ENCODE data around the gene AKT2. TPM values are rescaled to one million over a fixed set of nuclear protein-coding genes. Genes with fewer than 3 reads are reported as not detected.

The AKT2 gene
- total RNA-seq, 2 experiments from 2014 or later, result 137 to 139 TPM

- ChIA-PET CTCF (interaction anchor here (2.8 kb wide), 1 partner anchor 11 kb away, joined by 9 read pairs; no protein-coding TSS in a partner anchor), POLR2A (no interaction called here)
Observed at GRCh38 chr19:40294560-40294959, 9.4 kb upstream of the AKT2 start.

GRCh38 chr19:40286971-40287421, 1.9 kb upstream of the AKT2 start:
- ChIA-PET POLR2A (no interaction called here), CTCF (interaction anchor here (0.6 to 1.2 kb wide), 3 partner anchors 18 to 983 kb away, joined by 3 to 4 read pairs (median 3); partner anchors contain the start of gene BLVRB)
- Mint-ChIP-seq H3K4me1 (ENCODE audit: low read depth) (peaks cover 33% of the 10 kb centered on the region), H3K9me3 (ENCODE audit: insufficient read depth) (no peaks in the 10 kb centered on the region), H3K4me3 (no peak overlapping the region), H3K27me3 (ENCODE audit: low read depth) (no peaks in the 10 kb centered on the region), H3K27ac (peak overlapping the region; percentile 77), H3K36me3 (ENCODE audit: low read depth) (peaks cover 4% of the 10 kb centered on the region)
- DNase-seq (no peak), ATAC-seq (no peak)

More at GRCh38 chr19:40294560-40294959, 9.4 kb upstream of the AKT2 start:
- H3K27me3 Mint-ChIP-seq (ENCODE audit: low read depth), result no peaks in the 10 kb centered on the region
- DNase-seq (no peak), ATAC-seq (no peak)
- no peak overlapping the region for H3K27ac Mint-ChIP-seq
- no peaks in the 10 kb centered on the region for H3K36me3 Mint-ChIP-seq (ENCODE audit: low read depth)
- H3K9me3 Mint-ChIP-seq (ENCODE audit: insufficient read depth), result no peaks in the 10 kb centered on the region
- H3K4me3 Mint-ChIP-seq, result no peak overlapping the region
- no peaks in the 10 kb centered on the region for H3K4me1 Mint-ChIP-seq (ENCODE audit: low read depth)

- CTCF ChIA-PET, result interaction anchor here (1.0 to 1.2 kb wide), 3 partner anchors 19 to 179 kb away, joined by 3 to 7 read pairs (median 4); partner anchors contain the start of gene BLVRB
Observed at GRCh38 chr19:40286235-40286970, 1.3 kb upstream of the AKT2 start.

GRCh38 chr19:40285353-40286234, 449 bp upstream of the AKT2 start:
- peak; percentile 99 for DNase-seq
- Mint-ChIP-seq H3K27me3 (ENCODE audit: low read depth) (no peaks in the 10 kb centered on the region), H3K4me1 (ENCODE audit: low read depth) (peaks cover 43% of the 10 kb centered on the region), H3K36me3 (ENCODE audit: low read depth) (peaks cover 6% of the 10 kb centered on the region), H3K27ac (peak overlapping the region; percentile 99), H3K4me3 (peak overlapping the region; percentile 89), H3K9me3 (ENCODE audit: insufficient read depth) (no peaks in the 10 kb centered on the region)
- CTCF ChIA-PET, result interaction anchor here (1.0 to 1.2 kb wide), 2 partner anchors 20 to 180 kb away, joined by 3 to 7 read pairs; partner anchors contain the start of gene BLVRB
- ATAC-seq, result peak; percentile 91
- POLR2A ChIA-PET, result interaction anchor here (0.5 to 1.5 kb wide), 4 partner anchors 10 to 1892 kb away, joined by 3 to 4 read pairs (median 4); no protein-coding TSS in a partner anchor

More at GRCh38 chr19:40286235-40286970, 1.3 kb upstream of the AKT2 start:
- ATAC-seq, result no peak
- peak overlapping the region; percentile 89 for H3K4me3 Mint-ChIP-seq
- peak overlapping the region; percentile 99 for H3K27ac Mint-ChIP-seq
- peaks cover 6% of the 10 kb centered on the region for H3K36me3 Mint-ChIP-seq (ENCODE audit: low read depth)
- no peaks in the 10 kb centered on the region for H3K27me3 Mint-ChIP-seq (ENCODE audit: low read depth)
- peaks cover 37% of the 10 kb centered on the region for H3K4me1 Mint-ChIP-seq (ENCODE audit: low read depth)
- no peaks in the 10 kb centered on the region for H3K9me3 Mint-ChIP-seq (ENCODE audit: insufficient read depth)
- no peak for DNase-seq
- POLR2A ChIA-PET, result interaction anchor here (0.5 to 0.6 kb wide), 3 partner anchors 61 to 1893 kb away, joined by 3 to 4 read pairs (median 3); no protein-coding TSS in a partner anchor

GRCh38 chr19:40284251-40284500, 969 bp downstream of the AKT2 start:
- peaks cover 6% of the 10 kb centered on the region for H3K36me3 Mint-ChIP-seq (ENCODE audit: low read depth)
- peaks cover 55% of the 10 kb centered on the region for H3K4me1 Mint-ChIP-seq (ENCODE audit: low read depth)
- CTCF ChIA-PET, result interaction anchor here (1.1 to 1.4 kb wide), 2 partner anchors 14 to 94 kb away, joined by 3 read pairs; no protein-coding TSS in a partner anchor
- no peak for DNase-seq
- peak overlapping the region; percentile 94 for H3K27ac Mint-ChIP-seq
- ATAC-seq, result no peak
- POLR2A ChIA-PET, result interaction anchor here (0.6 to 1.5 kb wide), 3 partner anchors 9 to 140 kb away, joined by 3 to 4 read pairs (median 4); no protein-coding TSS in a partner anchor
- H3K4me3 Mint-ChIP-seq, result peak overlapping the region; percentile 89
- H3K9me3 Mint-ChIP-seq (ENCODE audit: insufficient read depth), result no peaks in the 10 kb centered on the region
- no peaks in the 10 kb centered on the region for H3K27me3 Mint-ChIP-seq (ENCODE audit: low read depth)

GRCh38 chr19:40283414-40284250, 1.5 kb downstream of the AKT2 start:
- ATAC-seq, result no peak
- peaks cover 55% of the 10 kb centered on the region for H3K4me1 Mint-ChIP-seq (ENCODE audit: low read depth)
- POLR2A ChIA-PET, result interaction anchor here (1.5 kb wide), 1 partner anchor 8 kb away, joined by 4 read pairs; no protein-coding TSS in a partner anchor

GRCh38 chr19:40282920-40283319, 2.2 kb downstream of the AKT2 start:
- Mint-ChIP-seq H3K4me1 (ENCODE audit: low read depth) (peaks cover 57% of the 10 kb centered on the region), H3K27ac (peak overlapping the region; percentile 94), H3K36me3 (ENCODE audit: low read depth) (peaks cover 6% of the 10 kb centered on the region), H3K9me3 (ENCODE audit: insufficient read depth) (no peaks in the 10 kb centered on the region), H3K27me3 (ENCODE audit: low read depth) (no peaks in the 10 kb centered on the region), H3K4me3 (peak overlapping the region; percentile 89)
- ChIA-PET CTCF (interaction anchor here (1.1 to 1.3 kb wide), 2 partner anchors 13 to 22 kb away, joined by 3 read pairs; no protein-coding TSS in a partner anchor), POLR2A (no interaction called here)
- DNase-seq, result no peak
- no peak for ATAC-seq

More at GRCh38 chr19:40283414-40284250, 1.5 kb downstream of the AKT2 start:
- CTCF ChIA-PET, result interaction anchor here (1.1 to 1.4 kb wide), 2 partner anchors 14 to 93 kb away, joined by 3 read pairs; no protein-coding TSS in a partner anchor
- Mint-ChIP-seq H3K27ac (peak overlapping the region; percentile 94), H3K36me3 (ENCODE audit: low read depth) (peaks cover 6% of the 10 kb centered on the region), H3K9me3 (ENCODE audit: insufficient read depth) (no peaks in the 10 kb centered on the region), H3K4me3 (peak overlapping the region; percentile 89), H3K27me3 (ENCODE audit: low read depth) (no peaks in the 10 kb centered on the region)
- no peak for DNase-seq

- ChIA-PET POLR2A (no interaction called here), CTCF (interaction anchor here (0.9 to 1.3 kb wide), 2 partner anchors 23 to 182 kb away, joined by 3 read pairs; no protein-coding TSS in a partner anchor)
Observed at GRCh38 chr19:40282209-40282580, 3.0 kb downstream of the AKT2 start.

GRCh38 chr19:40281381-40282208, 3.5 kb downstream of the AKT2 start:
- peak overlapping the region; percentile 60 for H3K27ac Mint-ChIP-seq
- no peak overlapping the region for H3K4me3 Mint-ChIP-seq
- peaks cover 61% of the 10 kb centered on the region for H3K4me1 Mint-ChIP-seq (ENCODE audit: low read depth)
- H3K27me3 Mint-ChIP-seq (ENCODE audit: low read depth), result no peaks in the 10 kb centered on the region
- CTCF ChIA-PET, result interaction anchor here (0.9 to 1.3 kb wide), 2 partner anchors 24 to 183 kb away, joined by 3 read pairs; no protein-coding TSS in a partner anchor
- ATAC-seq (no peak), DNase-seq (no peak)
- peaks cover 6% of the 10 kb centered on the region for H3K36me3 Mint-ChIP-seq (ENCODE audit: low read depth)
- POLR2A ChIA-PET, result interaction anchor here (0.5 kb wide), 1 partner anchor 125 kb away, joined by 4 read pairs; no protein-coding TSS in a partner anchor
- no peaks in the 10 kb centered on the region for H3K9me3 Mint-ChIP-seq (ENCODE audit: insufficient read depth)

More at GRCh38 chr19:40282209-40282580, 3.0 kb downstream of the AKT2 start:
- Mint-ChIP-seq H3K27me3 (ENCODE audit: low read depth) (no peaks in the 10 kb centered on the region), H3K36me3 (ENCODE audit: low read depth) (peaks cover 6% of the 10 kb centered on the region), H3K4me1 (ENCODE audit: low read depth) (peaks cover 62% of the 10 kb centered on the region), H3K27ac (no peak overlapping the region), H3K9me3 (ENCODE audit: insufficient read depth) (no peaks in the 10 kb centered on the region), H3K4me3 (no peak overlapping the region)
- ATAC-seq, result no peak
- DNase-seq, result no peak

GRCh38 chr19:40280608-40281221, 4.4 kb downstream of the AKT2 start:
- Mint-ChIP-seq H3K27ac (peak overlapping the region; percentile 81), H3K27me3 (ENCODE audit: low read depth) (no peaks in the 10 kb centered on the region), H3K9me3 (ENCODE audit: insufficient read depth) (no peaks in the 10 kb centered on the region), H3K36me3 (ENCODE audit: low read depth) (peaks cover 6% of the 10 kb centered on the region), H3K4me3 (peak overlapping the region; percentile 7), H3K4me1 (ENCODE audit: low read depth) (peaks cover 58% of the 10 kb centered on the region)
- no peak for ATAC-seq
- DNase-seq, result no peak
- CTCF ChIA-PET, result no interaction called here
- POLR2A ChIA-PET, result interaction anchor here (0.5 kb wide), 1 partner anchor 126 kb away, joined by 4 read pairs; no protein-coding TSS in a partner anchor
